Bone marrow (tissue), 2 donors: ENCODE data around the gene SLC52A1.
"Not testable (repeated sequence)": the region's sequence is repeated elsewhere in the genome, so short reads cannot be mapped to it uniquely, and the experiment has no call there.

Experiments used
- DNase-seq, 2 donors: peaks; one replicate each; lab custom pipeline; 2025; lab: John Stamatoyannopoulos, UW

SLC52A1 gene

GRCh38 chr17:5035315-5035714 is at the start of gene SLC52A1:
Gene SLC52A1, minus strand, starts transcription at chr17:5035426. Its CDS starts 820 bp downstream, at chr17:5034606.
- DNase-seq, result no peak

- no peak for DNase-seq
Measured at GRCh38 chr17:5080591-5080990, 45.4 kb upstream of the SLC52A1 start.

DNA sequence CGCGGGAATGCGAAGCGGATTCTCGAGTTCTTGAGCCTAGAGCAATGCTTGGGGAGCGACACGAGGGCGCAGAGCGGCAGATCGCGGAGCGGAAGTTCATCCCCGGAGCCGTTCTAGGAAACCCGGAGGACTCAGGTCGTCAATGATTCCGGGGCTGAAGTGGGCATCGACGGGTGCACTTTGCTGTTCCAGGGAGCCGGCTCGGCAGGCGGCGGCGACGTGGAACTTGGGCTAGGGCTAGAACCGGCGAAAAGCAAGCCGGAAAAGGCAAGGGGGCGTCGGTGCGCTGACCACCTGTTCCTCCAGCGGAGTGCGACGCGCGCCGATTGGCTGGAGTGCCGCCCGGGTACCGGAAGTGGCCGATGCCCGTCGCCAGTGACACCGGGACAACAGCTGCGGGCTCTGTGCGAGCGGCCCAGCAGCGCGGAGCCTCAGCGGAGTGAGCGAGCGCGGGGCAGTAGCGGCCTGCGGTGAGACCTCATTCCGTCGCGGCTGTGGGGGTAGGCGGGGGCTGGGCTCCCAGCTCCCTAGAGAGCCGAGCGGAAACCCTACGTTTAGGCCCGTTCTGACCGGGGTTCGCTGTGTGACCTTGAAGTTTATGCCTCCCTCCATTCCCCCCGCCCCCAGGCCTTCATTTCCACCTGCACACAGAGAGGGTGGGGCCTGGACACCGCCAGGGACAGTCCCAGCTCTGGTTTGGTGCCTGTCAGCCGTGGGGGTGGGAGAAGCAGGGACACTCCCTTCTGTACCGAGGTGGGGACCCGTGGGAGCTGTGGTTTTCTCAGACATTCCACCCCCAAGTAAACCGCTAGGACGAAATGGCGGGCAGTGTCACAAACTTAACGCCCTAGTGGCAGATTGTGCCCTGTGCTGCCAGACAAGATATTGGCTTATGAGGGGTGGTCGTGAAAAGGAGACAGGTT is 43.1 kb upstream of the SLC52A1 start, which contains the start of gene ZFP3:
Gene ZFP3, plus strand, starts transcription at position 362 of the 923 bp plus-strand sequence. CDS start 13,038 bp downstream, outside the sequence.
- peak; percentile 60 to 71 for DNase-seq

DNA sequence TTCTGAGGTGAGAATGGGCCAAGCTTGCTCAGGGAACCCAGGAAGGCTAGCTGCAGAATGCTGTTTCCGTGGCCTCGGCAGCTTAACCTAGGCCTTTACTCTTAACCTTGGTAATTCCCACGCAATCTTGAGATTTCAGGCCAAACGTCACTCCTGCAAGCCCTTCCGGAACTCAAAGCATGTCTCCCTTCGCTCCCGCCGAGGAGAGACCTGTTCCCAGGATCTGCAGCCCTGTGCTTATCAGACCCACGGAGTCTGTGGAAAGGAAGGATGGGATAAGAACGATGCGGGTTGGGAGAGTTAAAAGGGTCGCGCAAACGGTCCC is 42.5 kb upstream of the SLC52A1 start:
- DNase-seq, result no peak

DNA sequence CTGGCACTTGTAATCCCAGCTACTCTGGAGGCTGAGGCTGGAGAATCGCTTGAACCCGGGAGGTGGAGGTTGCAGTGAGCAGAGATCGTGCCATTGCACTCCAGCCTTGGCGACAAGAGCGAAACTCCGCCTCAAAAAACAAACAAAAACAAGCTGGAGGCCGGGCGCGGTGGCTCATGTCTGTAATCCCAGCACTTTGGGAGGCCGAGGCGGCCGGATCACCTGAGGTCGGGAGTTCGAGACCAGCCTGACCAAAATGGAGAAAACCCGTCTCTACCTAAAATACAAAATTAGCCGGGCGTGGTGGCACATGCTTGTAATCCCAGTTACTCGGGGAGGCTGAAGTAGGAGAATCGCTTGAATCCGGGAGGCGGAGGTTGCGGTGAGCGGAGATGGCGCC is 42.0 kb upstream of the SLC52A1 start:
- DNase-seq, result not testable (repeated sequence)

- DNase-seq, result not testable (repeated sequence)
Measured at GRCh38 chr17:5075472-5075871, 40.2 kb upstream of the SLC52A1 start.

DNA sequence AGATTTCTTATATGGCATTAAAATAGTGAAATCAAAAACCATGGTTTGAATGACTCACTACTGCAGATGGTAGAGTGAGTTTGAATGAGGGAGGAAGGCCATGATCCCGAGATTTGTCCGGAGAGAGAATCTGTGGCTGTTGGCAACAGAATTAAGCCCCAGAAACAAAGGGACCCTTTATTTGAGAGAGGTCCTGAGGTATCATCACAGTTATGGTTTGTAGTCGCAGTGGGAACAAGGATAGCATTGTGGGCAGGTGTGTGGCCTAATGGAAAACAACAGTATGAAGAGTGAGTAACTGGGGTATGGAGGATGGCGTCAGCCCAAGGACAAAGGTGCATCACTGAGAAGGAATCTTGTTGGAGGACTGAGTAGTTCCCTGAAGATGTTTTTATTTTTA is 34.5 kb upstream of the SLC52A1 start:
- DNase-seq, result no peak

DNA sequence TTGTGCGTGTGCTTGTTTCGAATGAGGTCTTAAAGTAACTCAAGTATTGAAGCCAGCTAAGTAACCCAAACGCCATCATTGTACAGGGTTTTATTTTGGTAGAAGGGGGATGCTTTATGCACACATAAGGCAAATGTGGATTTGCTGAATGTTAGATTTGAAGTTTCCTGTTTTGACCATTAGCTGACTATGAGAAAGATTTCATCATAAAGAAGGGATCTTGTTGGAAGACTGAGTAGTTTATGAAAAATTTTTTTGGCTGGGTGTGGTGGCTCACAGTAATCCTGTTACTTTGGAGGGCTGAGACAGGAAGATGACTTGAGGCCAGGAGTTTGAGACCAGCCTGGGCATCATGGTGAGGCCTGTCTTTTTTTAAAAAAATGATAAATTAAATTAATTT is 33.0 kb upstream of the SLC52A1 start:
- DNase-seq, result no peak

DNA sequence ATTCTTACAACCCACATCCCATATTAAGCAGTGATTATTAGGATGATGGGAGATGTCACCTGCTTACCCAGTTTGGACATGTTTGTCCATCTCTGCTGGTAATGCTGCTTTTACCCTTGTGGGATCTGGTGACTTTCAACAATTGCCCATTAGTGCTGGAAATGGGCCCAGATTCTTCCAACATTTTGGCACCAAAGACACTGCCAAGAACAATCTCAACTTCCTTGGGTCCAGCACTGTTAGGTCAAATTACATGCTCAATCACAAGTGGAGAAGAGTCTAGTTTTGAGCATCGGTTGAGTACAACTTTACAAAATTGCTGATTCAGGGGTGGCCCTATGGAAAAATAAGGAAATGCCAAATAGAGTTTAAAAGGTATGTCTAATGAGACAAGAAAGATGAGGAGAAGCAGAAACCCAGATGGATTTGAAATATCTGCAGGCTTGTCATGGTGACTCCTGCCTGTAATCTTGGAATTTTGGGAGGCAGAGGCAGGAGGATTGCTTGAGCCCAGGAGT is 30.1 kb upstream of the SLC52A1 start:
- DNase-seq, result no peak

- DNase-seq, result no peak
Measured at GRCh38 chr17:5055543-5055942, 20.3 kb upstream of the SLC52A1 start.

GRCh38 chr17:5050278-5050677 is 15.1 kb upstream of the SLC52A1 start:
- DNase-seq, result no peak

DNA sequence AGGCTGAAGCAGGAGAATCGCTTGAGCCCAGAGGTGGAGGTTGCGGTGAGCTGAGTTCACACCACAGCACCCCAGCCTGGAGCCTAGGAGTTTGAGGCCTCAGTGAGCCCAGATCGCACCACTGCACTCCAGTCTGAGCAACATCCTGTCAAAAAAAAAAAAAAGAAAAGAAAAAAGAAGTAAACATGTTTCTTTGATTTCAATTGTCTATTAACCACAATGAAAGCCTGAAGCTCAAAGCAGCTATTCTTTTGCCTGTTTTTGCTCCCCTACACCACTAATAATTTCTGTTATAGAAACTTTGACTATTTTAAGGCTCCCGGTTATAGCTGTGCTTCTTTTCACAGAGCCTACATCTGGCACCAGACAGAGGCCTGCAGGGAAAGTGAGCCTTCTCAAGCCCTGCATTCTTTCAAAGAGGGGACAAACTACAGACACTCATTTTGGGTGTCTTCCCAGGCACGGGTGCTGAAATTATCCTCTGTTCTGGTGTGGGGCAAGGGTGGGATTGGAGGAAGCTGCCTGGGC is 14.2 kb upstream of the SLC52A1 start:
- DNase-seq, result no peak

- DNase-seq, result no peak
Measured at GRCh38 chr17:5047446-5047845, 12.2 kb upstream of the SLC52A1 start.

DNA sequence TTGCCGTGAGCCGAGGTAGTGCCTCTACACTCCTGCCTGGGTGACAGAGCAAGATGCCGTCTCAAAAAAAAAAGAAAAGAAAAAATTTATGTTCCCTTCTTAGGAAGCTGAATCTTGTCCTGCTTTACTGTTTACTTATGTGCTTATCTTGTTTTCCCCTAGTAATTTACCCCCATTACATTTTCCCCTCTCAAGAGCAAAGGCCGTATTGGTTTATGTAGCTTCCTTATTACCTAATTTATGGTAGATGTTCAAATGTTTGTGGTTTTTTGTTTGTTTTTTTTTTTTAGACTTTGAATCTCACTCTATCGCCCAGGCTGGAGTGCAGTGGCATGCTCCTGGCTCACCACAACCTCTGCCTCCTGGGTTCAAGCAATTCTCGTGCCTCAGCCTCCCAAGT is 10.3 kb upstream of the SLC52A1 start:
- no peak for DNase-seq

DNA sequence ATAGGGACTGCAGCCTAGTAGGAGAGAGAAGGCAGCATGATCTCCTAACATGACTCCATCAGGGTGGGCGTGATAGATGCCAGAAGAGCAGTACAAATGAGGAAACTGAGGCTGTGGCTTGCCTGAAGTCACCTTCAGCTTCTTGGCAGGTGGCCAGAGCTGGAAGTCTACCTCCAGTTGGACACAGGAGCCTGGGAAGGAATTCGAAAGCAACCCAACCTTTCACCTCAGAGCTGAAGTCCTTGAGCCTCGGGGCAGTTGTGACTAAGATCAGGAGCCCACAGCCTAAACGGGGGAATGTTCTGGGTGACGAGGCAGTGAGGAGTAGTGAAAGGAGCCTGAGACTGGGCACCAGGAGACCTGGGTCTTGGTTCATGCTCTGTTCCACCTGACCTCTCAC is 9.4 kb upstream of the SLC52A1 start:
- no peak for DNase-seq

- peak in 1 of 2 donors; percentile 1 for DNase-seq
Measured at GRCh38 chr17:5043524-5043923, 8.3 kb upstream of the SLC52A1 start.

DNA sequence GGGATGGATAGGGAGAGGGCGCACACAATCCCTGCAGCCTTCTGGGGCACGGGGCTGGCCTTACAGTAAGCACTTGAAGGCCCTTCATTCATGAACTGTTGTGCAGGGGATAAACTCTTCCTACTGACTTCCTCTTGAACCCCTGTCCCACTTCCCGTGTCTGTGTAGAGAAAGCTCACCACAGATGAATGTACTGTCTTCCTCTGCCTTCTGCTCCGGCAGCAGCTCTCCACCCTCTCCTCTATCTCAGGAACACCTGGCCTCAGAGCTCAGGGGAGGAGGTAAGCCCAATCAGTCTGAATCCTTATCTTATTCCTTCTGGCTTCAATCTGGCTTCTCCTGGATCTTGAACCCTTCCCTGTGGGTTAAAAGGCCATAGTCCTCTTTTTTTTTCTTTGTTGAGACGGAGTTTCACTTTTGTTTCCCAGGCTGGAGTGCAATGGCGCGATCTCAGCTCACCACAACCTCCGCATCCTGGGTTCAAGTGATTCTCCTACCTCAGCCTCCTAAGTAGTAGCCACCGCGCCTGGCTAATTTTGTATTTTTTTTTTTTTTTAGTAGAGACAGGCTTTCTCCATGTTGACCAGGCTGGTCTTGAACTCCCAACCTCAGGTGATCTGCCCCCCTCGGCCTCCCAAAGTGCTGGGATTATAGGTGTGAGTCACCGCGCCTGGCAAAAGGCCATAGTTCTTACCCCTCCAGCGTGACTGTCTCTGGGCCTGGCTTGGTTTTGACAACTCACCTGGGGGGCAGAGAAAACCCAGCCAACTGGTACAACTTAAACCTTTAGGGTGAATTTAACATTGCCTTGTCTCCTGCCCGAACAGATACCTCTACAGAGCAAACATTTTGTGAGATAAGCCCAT is 7.2 kb upstream of the SLC52A1 start:
- no peak for DNase-seq

DNA sequence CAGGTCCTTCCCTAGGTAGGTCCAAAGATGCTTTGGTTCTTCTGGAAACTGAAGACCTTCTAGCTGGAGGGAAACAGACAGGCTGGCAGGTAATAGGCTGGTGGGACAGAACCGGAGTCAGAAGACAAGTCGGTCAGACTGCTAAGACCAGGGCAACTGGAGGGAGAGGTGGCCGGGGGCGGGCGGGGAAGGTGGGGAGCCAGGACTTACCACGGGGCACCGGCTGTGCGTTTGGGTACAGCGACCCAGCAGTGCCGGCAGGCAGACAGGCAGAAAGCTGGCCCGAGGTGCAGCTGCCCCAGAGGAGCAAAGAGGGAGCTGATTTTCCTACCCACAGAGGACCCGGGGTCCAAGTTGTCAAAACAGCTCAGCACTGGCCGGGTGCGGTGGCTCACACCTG is 575 bp downstream of the SLC52A1 start:
- DNase-seq, result no peak

DNA sequence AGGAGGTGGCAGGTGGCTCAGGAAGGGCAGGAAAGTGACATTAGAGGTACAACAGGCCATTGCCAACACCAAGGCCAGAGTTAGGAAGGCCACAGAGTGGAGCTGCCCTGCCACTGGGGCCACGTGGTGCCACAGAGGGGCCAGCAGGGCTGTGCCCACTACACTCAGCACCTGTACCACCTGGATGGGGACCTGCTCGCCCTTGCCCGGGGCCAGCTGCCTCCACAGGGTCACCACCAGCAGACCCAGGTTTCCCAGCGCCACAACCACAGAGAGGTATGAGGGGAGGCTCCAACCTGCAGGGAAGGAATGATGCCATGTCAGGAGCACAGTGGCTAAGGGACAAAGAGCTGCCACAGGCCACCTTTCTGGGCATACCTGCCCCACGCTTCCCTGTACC is 1.2 kb downstream of the SLC52A1 start:
- no peak for DNase-seq

DNA sequence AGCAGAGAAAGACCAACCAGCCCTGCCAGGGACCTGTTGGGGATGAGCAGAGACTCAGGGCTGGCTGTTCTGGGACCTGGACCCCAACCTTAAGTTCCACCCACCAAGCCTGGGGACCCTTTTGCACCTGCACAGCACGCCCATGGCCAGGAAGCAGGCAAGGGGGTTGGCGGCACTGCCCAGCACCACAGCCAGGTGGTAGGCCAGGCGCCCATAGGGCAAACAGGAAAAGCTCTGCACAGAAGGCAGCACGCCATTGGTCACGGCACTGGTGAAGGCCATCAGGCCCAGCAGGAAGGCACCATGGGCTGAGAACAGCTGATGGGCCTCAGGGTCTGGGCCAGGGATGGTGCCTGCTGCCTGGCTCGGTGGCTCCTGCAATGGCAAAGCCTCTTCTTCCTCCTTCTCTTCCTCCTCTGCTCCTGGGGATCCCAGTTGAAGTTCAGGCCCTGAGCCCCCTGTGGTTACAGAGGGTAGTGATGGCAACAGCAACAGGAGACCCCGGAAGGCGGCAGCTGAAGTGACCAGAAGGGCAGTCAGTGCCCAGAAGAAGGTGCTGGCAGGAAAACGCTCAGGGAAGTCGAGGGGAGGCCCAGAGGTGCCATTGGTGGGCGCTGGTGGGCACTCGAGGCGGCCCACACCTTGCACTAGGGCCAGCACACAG is 1.7 kb downstream of the SLC52A1 start:
- DNase-seq, result no peak

GRCh38 chr17:5032865-5033264 is 2.4 kb downstream of the SLC52A1 start:
- DNase-seq, result no peak
